Fibroblast of pulmonary artery (primary cell): ENCODE data around the gene SNX2.
"Not testable (repeated sequence)": the region's sequence is repeated elsewhere in the genome, so short reads cannot be mapped to it uniquely, and the experiment has no call there.

Experiments used
- DNase-seq: peaks from one replicate; pipeline ENCODE4 v3.0.0-alpha.2; 2010; ENCODE audit warnings: low read depth
- H3K4me3 ChIP-seq: replicated peaks from 2 replicates; pipeline ENCODE4 v1.5.1; 2011; ENCODE audit warnings: low read depth, mild to moderate bottlenecking, control low read depth, low read length, moderate library complexity
- CTCF ChIP-seq: IDR thresholded peaks from 2 replicates; pipeline ENCODE4 v1.5.1; 2011; ENCODE audit warnings: mild to moderate bottlenecking, control low read depth, low read length, inconsistent platforms; ENCODE audit errors: missing control alignments

The SNX2 gene

GRCh38 chr5:122846051-122846550, 71.2 kb downstream of the SNX2 start:
- peak overlapping the region; percentile 73 for H3K4me3 ChIP-seq
- TF ChIP-seq CTCF, result no peak
- peak; percentile 76 for DNase-seq

GRCh38 chr5:122847687-122848081, 72.8 kb downstream of the SNX2 start:
- DNase-seq, result no peak
- no peak for TF ChIP-seq CTCF
- H3K4me3 ChIP-seq, result no peak overlapping the region

GRCh38 chr5:122849771-122850170, 74.9 kb downstream of the SNX2 start:
- H3K4me3 ChIP-seq, result no peak overlapping the region
- peak; percentile 39 for DNase-seq
- TF ChIP-seq CTCF, result no peak

DNA sequence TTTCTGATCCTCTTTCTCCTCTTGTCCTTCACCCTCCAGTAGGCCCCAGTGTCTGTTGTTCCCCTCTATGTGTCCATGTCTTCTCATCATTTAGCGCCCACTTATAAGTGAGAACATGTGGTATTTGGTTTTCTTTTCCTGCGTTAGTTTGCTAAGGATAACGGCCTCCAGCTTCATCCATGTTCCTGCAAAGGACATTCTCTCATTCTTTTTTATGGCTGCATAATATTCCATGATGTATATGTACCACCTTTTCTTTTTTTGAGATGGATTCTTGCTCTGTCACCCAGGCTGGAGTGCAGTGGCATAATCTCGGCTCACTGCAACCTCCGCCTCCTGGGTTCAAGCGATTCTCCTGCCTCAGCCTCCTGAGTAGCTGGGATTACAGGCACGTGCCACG, 82.7 kb downstream of the SNX2 start:
- not testable (repeated sequence) for DNase-seq, H3K4me3 ChIP-seq

- H3K4me3 ChIP-seq, result no peak overlapping the region
- DNase-seq, result peak; percentile 79
- no peak for TF ChIP-seq CTCF
These were observed 83.6 kb downstream of the SNX2 start for GRCh38 chr5:122858451-122858850.

DNA sequence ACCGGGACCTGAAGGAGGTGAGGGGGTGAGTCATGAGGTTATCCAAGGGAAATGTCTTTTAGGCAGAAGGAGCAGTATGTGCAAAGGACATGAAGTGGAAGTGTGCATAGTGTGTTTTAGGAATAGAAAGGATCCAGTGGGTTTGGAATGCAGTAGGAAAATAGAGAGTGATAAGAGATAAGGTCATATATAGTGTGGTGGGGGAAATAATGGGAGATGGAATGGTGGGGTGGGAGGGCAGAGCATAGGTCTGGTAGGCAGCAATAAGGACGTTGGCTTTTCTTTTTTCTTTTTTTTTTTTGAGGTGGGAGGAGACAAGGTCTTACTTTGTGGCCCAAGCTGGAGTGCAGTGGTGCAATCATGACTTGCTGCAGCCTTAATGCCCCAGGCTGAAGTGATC, 88.4 kb downstream of the SNX2 start:
- no peak for TF ChIP-seq CTCF
- DNase-seq, result no peak
- H3K4me3 ChIP-seq, result no peak overlapping the region

- no peak overlapping the region for H3K4me3 ChIP-seq
- DNase-seq, result no peak
- no peak for TF ChIP-seq CTCF
These were observed 88.8 kb downstream of the SNX2 start for GRCh38 chr5:122863721-122864120.
